Right lobe of liver (tissue), 4 donors: ENCODE results near the gene TMEM238.

Source experiments
- POLR2A ChIP-seq: fragments of 450-650 bp; IDR thresholded peaks from one replicate; pipeline ENCODE4 v1.6.1; 2017; ENCODE audit warnings: antibody characterized with exemption, mild to moderate bottlenecking
- TF ChIP-seq, protein P1 (sequence below), 4 donors: fragments of 200-600 bp in 3 of 4; fragments of 450-650 bp in 1 of 4; IDR thresholded peaks; one replicate each; pipeline versions ENCODE4 v1.5.1 to v1.8.0; 2016 to 2022; ENCODE audit warnings: antibody characterized with exemption in 4 of 4, mild to moderate bottlenecking in 2 of 4
- donor health status: DM: no; HTN: no; CAD: no.
- donor health status: DM: no; HTN: no; CAD: no.
- donor health status: DM: no; HTN: yes; CAD: no.

DNA sequence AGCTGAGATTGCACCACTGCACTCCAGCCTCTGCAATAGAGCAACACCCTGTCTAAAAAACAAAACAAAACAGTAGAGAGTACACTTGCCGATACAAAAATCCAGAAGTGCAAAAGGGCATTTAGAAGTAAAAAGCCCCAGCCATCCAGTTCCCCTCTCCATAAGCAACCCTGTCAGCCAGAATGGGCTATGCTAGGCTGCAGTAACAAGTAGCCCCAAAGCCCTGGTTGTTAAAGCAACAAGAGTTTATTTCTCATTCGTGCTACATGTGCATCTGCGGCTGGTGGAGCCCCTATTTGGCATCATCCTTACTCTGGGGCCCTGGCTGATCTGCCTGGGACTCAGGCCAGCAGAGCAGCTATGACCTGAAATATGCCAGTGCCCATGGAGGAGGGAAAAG, 40.4 kb upstream of the TMEM238 start:
- TF ChIP-seq, protein P1, sequence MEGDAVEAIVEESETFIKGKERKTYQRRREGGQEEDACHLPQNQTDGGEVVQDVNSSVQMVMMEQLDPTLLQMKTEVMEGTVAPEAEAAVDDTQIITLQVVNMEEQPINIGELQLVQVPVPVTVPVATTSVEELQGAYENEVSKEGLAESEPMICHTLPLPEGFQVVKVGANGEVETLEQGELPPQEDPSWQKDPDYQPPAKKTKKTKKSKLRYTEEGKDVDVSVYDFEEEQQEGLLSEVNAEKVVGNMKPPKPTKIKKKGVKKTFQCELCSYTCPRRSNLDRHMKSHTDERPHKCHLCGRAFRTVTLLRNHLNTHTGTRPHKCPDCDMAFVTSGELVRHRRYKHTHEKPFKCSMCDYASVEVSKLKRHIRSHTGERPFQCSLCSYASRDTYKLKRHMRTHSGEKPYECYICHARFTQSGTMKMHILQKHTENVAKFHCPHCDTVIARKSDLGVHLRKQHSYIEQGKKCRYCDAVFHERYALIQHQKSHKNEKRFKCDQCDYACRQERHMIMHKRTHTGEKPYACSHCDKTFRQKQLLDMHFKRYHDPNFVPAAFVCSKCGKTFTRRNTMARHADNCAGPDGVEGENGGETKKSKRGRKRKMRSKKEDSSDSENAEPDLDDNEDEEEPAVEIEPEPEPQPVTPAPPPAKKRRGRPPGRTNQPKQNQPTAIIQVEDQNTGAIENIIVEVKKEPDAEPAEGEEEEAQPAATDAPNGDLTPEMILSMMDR (IDR thresholded peaks at IDR 0.05): no peak
- TF ChIP-seq POLR2A: no peak
